ENCODE measurements around the gene CCDC138.
"Not testable (repeated sequence)": the region's sequence is repeated elsewhere in the genome, so short reads cannot be mapped to it uniquely, and the experiment has no call there.

The CCDC138 gene, protein sequence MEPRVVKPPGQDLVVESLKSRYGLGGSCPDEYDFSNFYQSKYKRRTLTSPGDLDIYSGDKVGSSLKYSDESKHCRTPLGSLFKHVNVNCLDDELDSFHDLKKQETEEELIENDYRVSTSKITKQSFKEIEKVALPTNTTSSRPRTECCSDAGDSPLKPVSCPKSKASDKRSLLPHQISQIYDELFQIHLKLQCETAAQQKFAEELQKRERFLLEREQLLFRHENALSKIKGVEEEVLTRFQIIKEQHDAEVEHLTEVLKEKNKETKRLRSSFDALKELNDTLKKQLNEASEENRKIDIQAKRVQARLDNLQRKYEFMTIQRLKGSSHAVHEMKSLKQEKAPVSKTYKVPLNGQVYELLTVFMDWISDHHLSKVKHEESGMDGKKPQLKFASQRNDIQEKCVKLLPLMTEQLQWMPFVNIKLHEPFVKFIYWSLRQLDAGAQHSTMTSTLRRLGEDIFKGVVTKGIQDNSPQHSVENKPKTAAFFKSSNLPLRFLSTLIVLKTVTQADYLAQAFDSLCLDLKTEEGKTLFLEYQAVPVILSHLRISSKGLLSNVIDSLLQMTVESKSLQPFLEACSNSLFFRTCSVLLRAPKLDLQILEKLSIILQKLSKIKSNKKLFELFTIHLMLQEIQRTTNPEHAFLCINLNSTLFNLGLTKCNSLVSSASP

DNA sequence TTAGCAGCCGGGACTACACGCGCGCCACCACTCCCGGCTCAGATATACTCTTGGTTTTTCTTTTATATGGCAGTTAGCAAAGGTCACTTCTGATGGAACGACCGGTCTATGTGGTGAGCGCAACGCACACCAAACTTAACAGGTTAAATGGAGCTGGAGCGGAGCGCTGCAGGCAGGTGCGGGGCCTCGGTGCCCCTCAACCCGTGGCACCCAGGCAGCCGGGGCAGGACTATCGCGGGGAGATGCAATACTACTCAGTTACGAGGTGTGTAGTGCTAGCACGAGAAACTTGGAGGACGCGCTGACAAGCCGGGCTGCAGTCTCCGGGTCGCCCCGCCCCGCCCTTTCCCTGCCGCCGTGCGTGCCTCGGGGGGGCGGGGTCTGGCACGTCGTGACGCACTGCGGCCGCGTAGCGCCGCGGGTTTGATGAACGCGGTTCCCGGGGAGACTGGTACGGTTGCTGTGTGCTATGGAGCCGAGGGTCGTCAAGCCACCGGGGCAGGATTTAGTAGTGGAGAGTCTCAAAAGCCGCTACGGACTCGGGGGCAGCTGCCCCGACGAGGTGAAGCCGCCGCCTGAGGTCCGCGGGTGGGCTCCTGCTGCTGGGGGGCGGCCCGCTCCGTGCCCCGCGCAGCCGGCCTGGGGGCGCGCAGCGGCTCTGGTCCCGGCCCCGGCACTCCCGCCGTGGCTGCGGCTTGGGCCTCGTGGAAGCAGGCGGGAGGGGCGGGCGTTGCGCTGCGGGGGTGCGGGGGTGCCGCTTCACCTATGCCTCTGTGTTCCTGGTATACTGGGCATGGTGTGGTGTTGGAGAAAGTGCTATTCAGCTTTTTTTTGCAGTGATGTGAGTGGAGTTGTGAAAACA is at the start of gene CCDC138:
Gene CCDC138, plus strand, starts transcription at position 418 of the 862 bp plus-strand sequence. Its CDS starts 52 bp downstream, at position 470.
- peak; percentile 64 for DNase-seq (ENCODE audit: low read depth)
- TF ChIP-seq, protein P1, sequence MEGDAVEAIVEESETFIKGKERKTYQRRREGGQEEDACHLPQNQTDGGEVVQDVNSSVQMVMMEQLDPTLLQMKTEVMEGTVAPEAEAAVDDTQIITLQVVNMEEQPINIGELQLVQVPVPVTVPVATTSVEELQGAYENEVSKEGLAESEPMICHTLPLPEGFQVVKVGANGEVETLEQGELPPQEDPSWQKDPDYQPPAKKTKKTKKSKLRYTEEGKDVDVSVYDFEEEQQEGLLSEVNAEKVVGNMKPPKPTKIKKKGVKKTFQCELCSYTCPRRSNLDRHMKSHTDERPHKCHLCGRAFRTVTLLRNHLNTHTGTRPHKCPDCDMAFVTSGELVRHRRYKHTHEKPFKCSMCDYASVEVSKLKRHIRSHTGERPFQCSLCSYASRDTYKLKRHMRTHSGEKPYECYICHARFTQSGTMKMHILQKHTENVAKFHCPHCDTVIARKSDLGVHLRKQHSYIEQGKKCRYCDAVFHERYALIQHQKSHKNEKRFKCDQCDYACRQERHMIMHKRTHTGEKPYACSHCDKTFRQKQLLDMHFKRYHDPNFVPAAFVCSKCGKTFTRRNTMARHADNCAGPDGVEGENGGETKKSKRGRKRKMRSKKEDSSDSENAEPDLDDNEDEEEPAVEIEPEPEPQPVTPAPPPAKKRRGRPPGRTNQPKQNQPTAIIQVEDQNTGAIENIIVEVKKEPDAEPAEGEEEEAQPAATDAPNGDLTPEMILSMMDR (conservative IDR thresholded peaks at IDR 0.05; ENCODE audit: low read depth, low read length) = no peak

GRCh38 chr2:108757973-108758372 is 28.6 kb upstream of the CCDC138 start:
- not testable (repeated sequence) for H3K4me3 ChIP-seq (ENCODE audit: low read length); DNase-seq (ENCODE audit: low read depth)

More for the DNA sequence above, at the start of gene CCDC138:
- peak within 1 kb of the TSS; percentile 70 for H3K4me3 ChIP-seq (ENCODE audit: low read length)

DNA sequence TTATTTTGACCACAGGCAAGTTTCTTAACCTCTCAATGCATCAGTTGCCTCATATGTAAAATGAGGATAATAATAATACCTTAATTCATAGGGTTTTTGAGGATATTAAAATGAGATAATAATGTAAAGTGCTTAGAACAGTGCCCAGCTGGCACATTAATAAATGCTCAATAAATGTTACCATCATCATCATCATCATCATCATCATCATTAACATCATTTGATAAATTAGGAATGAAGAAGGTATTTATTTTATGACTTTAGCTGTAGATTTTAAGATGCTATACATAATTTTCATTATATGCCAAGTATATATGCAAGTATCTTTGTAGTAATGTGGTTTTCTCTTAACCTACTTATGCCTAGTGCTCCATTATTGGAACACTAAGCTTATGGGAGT is 24.0 kb upstream of the CCDC138 start:
- not testable (repeated sequence) for H3K4me3 ChIP-seq (ENCODE audit: low read length); DNase-seq (ENCODE audit: low read depth)

DNA sequence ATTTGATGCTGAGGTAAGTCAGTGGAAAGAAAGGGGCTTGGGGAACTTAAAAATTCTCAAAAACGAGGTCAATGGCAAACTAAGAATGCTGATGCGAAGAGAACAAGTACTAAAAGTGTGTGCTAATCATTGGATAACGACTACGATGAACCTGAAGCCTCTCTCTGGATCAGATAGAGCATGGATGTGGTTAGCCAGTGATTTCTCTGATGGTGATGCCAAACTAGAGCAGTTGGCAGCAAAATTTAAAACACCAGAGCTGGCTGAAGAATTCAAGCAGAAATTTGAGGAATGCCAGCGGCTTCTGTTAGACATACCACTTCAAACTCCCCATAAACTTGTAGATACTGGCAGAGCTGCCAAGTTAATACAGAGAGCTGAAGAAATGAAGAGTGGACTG is 19.9 kb upstream of the CCDC138 start:
- DNase-seq (ENCODE audit: low read depth); H3K4me3 ChIP-seq (ENCODE audit: low read length): not testable (repeated sequence)

GRCh38 chr2:108767859-108768258 is 18.7 kb upstream of the CCDC138 start:
- not testable (repeated sequence) for H3K4me3 ChIP-seq (ENCODE audit: low read length); DNase-seq (ENCODE audit: low read depth)

DNA sequence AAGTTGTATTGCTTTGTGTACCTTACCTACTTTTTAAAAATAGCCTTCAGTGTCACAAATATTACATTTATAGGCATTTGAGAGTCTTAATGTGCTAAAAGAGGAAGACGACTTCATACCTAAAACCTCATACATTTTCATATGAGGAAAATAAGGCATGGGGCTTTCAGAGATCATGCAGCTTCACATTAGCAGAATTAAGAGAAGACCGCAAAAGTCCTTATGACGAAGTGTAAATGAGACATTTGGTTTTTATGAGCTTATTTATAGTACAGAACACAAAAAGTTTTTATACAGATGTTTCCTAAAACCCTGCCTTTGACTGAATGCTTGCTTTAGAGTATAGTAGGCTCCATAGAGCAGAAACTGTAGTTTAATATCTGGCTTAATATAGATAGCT is 10.1 kb upstream of the CCDC138 start:
- TF ChIP-seq, protein P1 (conservative IDR thresholded peaks at IDR 0.05; ENCODE audit: low read depth, low read length) = no peak
- DNase-seq (ENCODE audit: low read depth) = no peak
- H3K4me3 ChIP-seq (ENCODE audit: low read length) = no peak overlapping the region

DNA sequence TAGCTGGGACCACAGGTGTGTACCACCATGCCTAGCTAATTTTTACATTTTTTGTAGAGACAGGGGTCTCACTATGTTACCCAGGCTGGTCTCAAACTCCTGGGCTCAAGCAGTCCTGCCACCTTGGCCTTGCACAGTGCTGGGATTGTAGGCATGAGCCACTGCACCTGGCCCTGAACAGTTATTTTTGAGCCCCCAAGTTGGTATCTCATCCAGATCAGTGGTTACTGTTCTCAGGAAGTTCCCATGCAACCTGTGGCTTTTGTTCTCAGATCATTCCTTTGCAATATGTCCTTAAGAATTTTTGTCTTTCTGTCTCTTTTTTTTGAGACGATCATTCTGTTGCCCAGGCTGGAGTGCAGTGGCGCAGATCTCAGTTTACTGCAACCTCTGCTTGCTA is 7.7 kb upstream of the CCDC138 start:
- TF ChIP-seq, protein P1 (conservative IDR thresholded peaks at IDR 0.05; ENCODE audit: low read depth, low read length) = no peak
- no peak for DNase-seq (ENCODE audit: low read depth)
- no peak overlapping the region for H3K4me3 ChIP-seq (ENCODE audit: low read length)

DNA sequence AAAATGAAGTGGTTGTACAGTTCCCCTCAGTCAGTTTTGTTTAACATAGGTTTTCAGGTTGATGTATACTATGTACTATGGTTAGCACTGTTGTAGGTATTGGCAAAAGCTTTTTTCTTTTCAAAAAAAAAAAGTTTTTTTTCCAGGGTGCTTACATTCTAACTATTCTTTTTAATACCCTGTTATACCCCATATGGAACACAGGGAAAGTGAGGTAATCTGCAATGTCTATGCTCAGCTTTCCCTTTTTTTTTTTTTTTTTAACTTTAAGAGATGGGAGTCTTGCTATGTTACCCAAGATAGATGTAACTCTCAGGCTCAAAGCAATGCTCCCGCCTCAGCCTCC is 590 bp upstream of the CCDC138 start:
- peak overlapping the region; percentile 70 for H3K4me3 ChIP-seq (ENCODE audit: low read length)
- DNase-seq (ENCODE audit: low read depth) = no peak

More for the DNA sequence above, 590 bp upstream of the CCDC138 start:
- TF ChIP-seq, protein P1 (conservative IDR thresholded peaks at IDR 0.05; ENCODE audit: low read depth, low read length) = no peak

All from retinal pigment epithelial cell (primary cell).